Gastroesophageal sphincter (tissue), 4 donors: ENCODE results near the gene PAPOLB. TPM values are rescaled to one million over a fixed set of nuclear protein-coding genes. Genes with fewer than 3 reads are reported as not detected.
A peak's percentile ranks its signal among the peaks of the same experiment; 100 is the strongest.

Experiments used
- ATAC-seq: fragments of 150-250 bp; one replicate; pipeline ENCODE4 v1.9.1; 2016; ENCODE audit warnings: mild to moderate bottlenecking, moderate library complexity
- H3K27ac ChIP-seq, 4 donors: fragments of 200-600 bp; sonication (generic) in 3 of 4; 1 replicate in 3 of 4; 2 replicates in 1 of 4; pipeline ENCODE4 v1.5.1; 2016 to 2019
- H3K27me3 ChIP-seq: fragments of 200-600 bp; sonication (generic); one replicate; pipeline ENCODE4 v1.5.1; 2019
- H3K36me3 ChIP-seq, 2 donors: fragments of 200-600 bp; sonication (generic); one replicate each; pipeline ENCODE4 v1.5.1; 2019; ENCODE audit warnings: control low read depth in 1 of 2
- H3K4me1 ChIP-seq, 3 donors: fragments of 200-600 bp; sonication (generic); 1 replicate in 2 of 3; 2 replicates in 1 of 3; pipeline ENCODE4 v1.5.1; 2016 to 2019; ENCODE audit warnings: control low read depth in 2 of 3
- H3K4me3 ChIP-seq, 2 donors: fragments of 200-600 bp; sonication (generic); one replicate each; pipeline ENCODE4 v1.5.1; 2019; ENCODE audit warnings: mild to moderate bottlenecking in 1 of 2, moderate library complexity in 1 of 2
- H3K9me3 ChIP-seq, 3 donors: fragments of 200-600 bp; sonication (generic); one replicate each; pipeline ENCODE4 v1.5.1; 2017 to 2019; ENCODE audit warnings: control low read depth in 2 of 3
- CTCF ChIP-seq, 4 experiments: fragments of 200-600 bp in 2 of 4; fragments of 450-650 bp in 2 of 4; sonication (generic) in 1 of 4; IDR thresholded peaks; one replicate each; pipeline ENCODE4 v1.5.1; 2017 to 2019; ENCODE audit warnings: antibody characterized with exemption in 4 of 4, mild to moderate bottlenecking in 2 of 4, moderate library complexity in 2 of 4
- EP300 ChIP-seq: sonication (generic); formaldehyde crosslinking; IDR thresholded peaks from one replicate; pipeline ENCODE4 v1.6.1; 2017; ENCODE audit warnings: antibody characterized with exemption, mild to moderate bottlenecking
- POLR2A ChIP-seq, 2 donors: fragments of 450-650 bp; IDR thresholded peaks; one replicate each; pipeline ENCODE4 v1.6.1; 2017; ENCODE audit warnings: antibody characterized with exemption in 2 of 2, mild to moderate bottlenecking in 2 of 2, moderate library complexity in 1 of 2
- POLR2AphosphoS5 ChIP-seq: sonication (generic); formaldehyde crosslinking; IDR thresholded peaks from one replicate; pipeline ENCODE4 v1.6.1; 2017; ENCODE audit warnings: antibody characterized with exemption
- WGBS, 2 donors: methylation state at CpG; one replicate each; pipeline ENCODE4 v1.1.5; 2018; ENCODE audit warnings: low coverage in 1 of 2; 5-methylcytosine and 5-hydroxymethylcytosine counted together
- total RNA-seq, 4 donors: library from RNA; depleted of rRNA; stranded (reverse); fragments of >200 nt; gene quantifications; one replicate each; pipeline ENCODE4 v1.1.0, GENCODE V29; 2016

PAPOLB gene
- total RNA-seq, 4 donors from 2014 or later: 0.13 to 0.31 (median 0.19) TPM; not detected in 1

GRCh38 chr7:4862156-4862555 lies 326 bp upstream of the PAPOLB start:
- Histone ChIP-seq H3K4me3 (peak overlapping the region; percentile 15 to 50), H3K9me3 (peaks cover 0 to 24% (median 0%) of the 10 kb centered on the region in 3 donors), H3K27ac (no peak overlapping the region), H3K36me3 (no peaks in the 10 kb centered on the region), H3K27me3 (peaks cover 29% of the 10 kb centered on the region), H3K4me1 (peaks cover 0 to 8% (median 0%) of the 10 kb centered on the region in 3 donors)
- no peak for ATAC-seq
- no peak for TF ChIP-seq POLR2AphosphoS5
- no peak for TF ChIP-seq EP300
- no peak for TF ChIP-seq CTCF (IDR thresholded peaks at IDR 0.05)
- no peak for TF ChIP-seq POLR2A (IDR thresholded peaks at IDR 0.05)
- WGBS, 2 donors: 63 to 84% methylated on average over 4 to 11 of the region's 14 CpGs

DNA sequence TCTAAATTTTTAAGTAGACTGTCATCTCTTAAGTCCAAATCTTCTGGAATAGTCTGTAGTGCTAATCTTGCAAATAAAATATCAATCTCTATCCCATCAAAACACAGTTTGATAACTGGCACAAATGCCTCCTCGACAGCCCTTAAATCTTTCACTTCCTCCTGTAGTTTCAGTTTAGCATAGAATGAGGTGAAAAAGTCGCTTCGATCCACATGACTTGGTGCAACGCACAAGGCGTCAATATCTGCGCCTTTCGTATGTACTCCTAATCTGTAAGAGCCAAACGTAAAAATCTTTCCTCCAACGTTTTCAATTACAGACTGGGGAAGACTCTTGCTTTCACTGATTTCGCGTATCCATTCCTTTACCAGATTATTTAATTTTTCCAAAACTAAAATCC lies 603 bp downstream of the PAPOLB start:
- 84 to 87% methylated on average over 10 to 11 of the region's 11 CpGs for WGBS, 2 donors
- Histone ChIP-seq H3K36me3 (no peaks in the 10 kb centered on the region), H3K9me3 (peaks cover 0 to 24% (median 0%) of the 10 kb centered on the region in 3 donors), H3K4me1 (peaks cover 0 to 8% (median 0%) of the 10 kb centered on the region in 3 donors), H3K27ac (no peak overlapping the region), H3K27me3 (peaks cover 25% of the 10 kb centered on the region), H3K4me3 (peak overlapping the region in 1 of 2 donors; percentile 50)
- no peak for ATAC-seq
- TF ChIP-seq CTCF (IDR thresholded peaks at IDR 0.05) (no peak), EP300 (no peak)

DNA sequence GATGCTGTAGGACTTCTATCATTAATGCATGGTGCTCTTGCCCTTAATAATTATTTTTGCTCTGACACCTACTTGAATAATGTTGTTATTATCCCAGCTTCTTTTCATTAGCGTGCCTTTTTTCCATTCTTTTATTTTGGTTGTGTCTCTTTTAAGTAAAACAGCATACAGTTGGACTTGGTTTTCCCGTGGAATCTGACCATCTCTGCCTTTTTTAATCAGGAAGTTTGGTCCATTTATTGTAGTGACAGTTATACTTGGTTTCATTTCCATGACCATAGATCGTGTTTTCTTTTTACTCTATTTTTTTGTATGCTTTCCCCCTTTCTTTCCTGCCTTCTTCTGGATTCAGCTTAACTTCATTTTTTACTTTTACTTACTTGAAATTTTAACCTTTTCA lies 4.6 kb downstream of the PAPOLB start:
- no peak for TF ChIP-seq CTCF (IDR thresholded peaks at IDR 0.05)
- no peak for TF ChIP-seq POLR2AphosphoS5
- TF ChIP-seq EP300: no peak
- TF ChIP-seq POLR2A (IDR thresholded peaks at IDR 0.05): no peak
- no peaks in the 10 kb centered on the region for H3K36me3 ChIP-seq
- peaks cover 0 to 14% (median 0%) of the 10 kb centered on the region in 3 donors for H3K9me3 ChIP-seq
- peaks cover 0 to 7% (median 0%) of the 10 kb centered on the region in 3 donors for H3K4me1 ChIP-seq
- no peak overlapping the region for H3K27ac ChIP-seq
- no peak for ATAC-seq
- H3K27me3 ChIP-seq: peaks cover 8% of the 10 kb centered on the region
- WGBS, 2 donors: 37 to 54% methylated on average over 2 to 3 of the region's 3 CpGs
- no peak overlapping the region for H3K4me3 ChIP-seq

DNA sequence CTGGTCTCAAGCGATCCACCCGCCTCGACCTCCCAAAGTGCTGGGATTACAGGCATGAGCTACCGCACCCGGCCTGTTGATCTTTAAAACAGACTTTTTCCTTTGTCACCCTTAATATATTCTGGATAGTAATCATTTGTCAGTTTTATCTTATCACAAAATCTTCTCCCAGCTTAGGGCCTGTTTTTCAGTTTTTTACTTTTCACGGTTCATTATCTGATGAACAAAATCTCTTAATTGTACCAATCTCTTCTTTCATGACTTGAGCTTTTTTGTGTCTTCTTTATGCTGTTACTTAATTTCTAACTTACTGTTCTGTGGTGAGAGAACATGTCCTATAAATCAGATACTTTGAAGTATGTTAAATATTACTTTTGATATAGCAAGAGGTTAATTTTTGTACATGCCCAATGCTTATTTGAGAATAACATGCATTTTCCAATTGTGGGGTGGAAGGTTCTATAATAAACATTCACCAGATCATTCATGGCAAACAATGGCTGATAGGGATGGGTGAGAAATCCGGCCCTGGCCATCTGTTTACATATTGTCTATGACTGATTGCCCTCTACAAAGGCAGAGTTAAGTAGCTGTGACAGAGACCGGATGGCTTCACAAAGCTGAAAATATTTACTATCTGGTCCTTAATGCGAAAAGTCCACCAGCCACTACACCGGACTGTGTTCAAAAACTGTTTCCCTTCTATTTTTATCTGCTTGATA lies 5.3 kb downstream of the PAPOLB start:
- no peak overlapping the region for H3K4me3 ChIP-seq
- ATAC-seq: no peak
- peaks cover 0 to 14% (median 0%) of the 10 kb centered on the region in 3 donors for H3K9me3 ChIP-seq
- TF ChIP-seq EP300 (no peak), POLR2AphosphoS5 (no peak), CTCF (IDR thresholded peaks at IDR 0.05) (no peak), POLR2A (IDR thresholded peaks at IDR 0.05) (no peak)
- H3K36me3 ChIP-seq: no peaks in the 10 kb centered on the region
- peaks cover 0 to under 1% (median 0%) of the 10 kb centered on the region in 3 donors for H3K4me1 ChIP-seq
- no peak overlapping the region for H3K27ac ChIP-seq
- H3K27me3 ChIP-seq: peaks cover 2% of the 10 kb centered on the region
- WGBS, 2 donors: 75 to 79% methylated on average over 4 to 10 of the region's 10 CpGs

DNA sequence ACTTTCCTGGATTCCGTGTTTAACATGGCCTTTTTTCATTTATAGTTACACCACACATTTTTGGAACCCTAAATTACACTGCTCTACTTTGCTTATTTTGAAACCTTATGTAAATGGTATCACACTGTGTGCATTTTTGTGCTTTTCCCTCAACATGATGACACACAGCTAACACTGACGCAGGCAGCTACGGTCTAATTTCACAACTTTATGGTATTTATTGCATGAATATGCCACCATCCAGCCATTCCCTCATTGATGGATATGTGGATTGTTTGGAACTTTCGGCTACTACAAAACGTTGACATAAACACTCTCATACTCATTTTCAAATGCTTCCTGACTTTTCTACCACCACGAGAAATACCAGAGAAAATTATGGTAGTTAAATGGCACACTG lies 6.9 kb downstream of the PAPOLB start:
- Histone ChIP-seq H3K36me3 (no peaks in the 10 kb centered on the region), H3K4me3 (no peak overlapping the region), H3K27ac (no peak overlapping the region), H3K4me1 (no peaks in the 10 kb centered on the region), H3K27me3 (no peaks in the 10 kb centered on the region), H3K9me3 (peaks cover 0 to 24% (median 0%) of the 10 kb centered on the region in 3 donors)
- no peak for TF ChIP-seq EP300
- WGBS, 2 donors: 73 to 91% methylated on average over 5 to 6 of the region's 6 CpGs
- no peak for ATAC-seq
